ENCODE data around the gene CAPZB. TPM values are rescaled to one million over a fixed set of nuclear protein-coding genes. Genes with fewer than 3 reads are reported as not detected.

The CAPZB gene
- total RNA-seq, 6 experiments from 2014 or later = 565 to 646 (median 603) TPM

DNA sequence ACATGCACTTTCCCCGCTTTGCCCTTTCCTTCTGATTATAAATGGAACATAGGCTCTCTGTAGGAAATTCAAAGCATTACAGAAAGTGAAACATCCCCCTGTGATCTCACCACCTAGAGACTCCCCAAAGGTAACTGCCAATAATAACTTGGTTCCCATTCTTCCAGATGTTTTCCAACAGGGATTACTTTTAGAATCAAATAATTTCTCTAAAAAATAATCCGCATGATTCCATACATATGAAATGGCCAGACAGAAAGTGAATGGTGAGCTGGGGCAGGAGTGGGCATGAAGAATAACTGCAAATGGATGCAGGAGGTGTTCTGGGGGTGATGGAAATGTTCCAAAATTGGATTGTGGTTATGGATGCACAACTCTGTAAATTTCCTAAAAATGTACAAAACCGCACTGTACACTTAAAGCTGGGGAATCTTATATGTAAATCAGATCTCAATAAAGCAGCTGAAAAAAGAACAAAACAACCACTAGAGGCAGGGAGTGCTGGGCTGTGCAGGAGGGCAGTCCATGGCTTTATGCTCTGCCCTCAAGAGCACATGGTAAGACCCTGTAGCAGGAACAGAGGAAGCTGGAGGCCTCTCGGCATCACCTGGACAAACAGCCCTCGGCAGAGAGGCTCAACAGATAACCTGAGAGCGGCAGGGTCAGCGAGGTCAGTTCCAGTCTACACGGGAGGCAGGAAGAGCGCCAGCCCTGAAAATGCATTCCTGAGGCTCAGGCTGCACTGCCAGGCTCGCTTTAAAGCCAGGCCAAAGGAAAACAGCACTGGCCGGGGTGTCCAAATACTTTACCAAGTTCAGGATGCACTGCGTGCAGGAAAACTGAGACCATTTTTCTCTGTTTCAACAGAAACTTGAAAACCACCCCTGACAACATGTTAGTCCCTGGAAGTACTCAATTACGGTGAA, 39.7 kb downstream of the CAPZB start:
- peak overlapping the region; percentile 85 for H3K27ac Mint-ChIP-seq
- TF ChIP-seq, protein P1, sequence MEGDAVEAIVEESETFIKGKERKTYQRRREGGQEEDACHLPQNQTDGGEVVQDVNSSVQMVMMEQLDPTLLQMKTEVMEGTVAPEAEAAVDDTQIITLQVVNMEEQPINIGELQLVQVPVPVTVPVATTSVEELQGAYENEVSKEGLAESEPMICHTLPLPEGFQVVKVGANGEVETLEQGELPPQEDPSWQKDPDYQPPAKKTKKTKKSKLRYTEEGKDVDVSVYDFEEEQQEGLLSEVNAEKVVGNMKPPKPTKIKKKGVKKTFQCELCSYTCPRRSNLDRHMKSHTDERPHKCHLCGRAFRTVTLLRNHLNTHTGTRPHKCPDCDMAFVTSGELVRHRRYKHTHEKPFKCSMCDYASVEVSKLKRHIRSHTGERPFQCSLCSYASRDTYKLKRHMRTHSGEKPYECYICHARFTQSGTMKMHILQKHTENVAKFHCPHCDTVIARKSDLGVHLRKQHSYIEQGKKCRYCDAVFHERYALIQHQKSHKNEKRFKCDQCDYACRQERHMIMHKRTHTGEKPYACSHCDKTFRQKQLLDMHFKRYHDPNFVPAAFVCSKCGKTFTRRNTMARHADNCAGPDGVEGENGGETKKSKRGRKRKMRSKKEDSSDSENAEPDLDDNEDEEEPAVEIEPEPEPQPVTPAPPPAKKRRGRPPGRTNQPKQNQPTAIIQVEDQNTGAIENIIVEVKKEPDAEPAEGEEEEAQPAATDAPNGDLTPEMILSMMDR (IDR thresholded peaks at IDR 0.05) = peak; percentile 63
- H3K9me3 Mint-ChIP-seq = no peaks in the 10 kb centered on the region
- peaks cover 94% of the 10 kb centered on the region for H3K4me1 Mint-ChIP-seq (ENCODE audit: low read depth)
- peak overlapping the region; percentile 58 for H3K4me3 Mint-ChIP-seq
- H3K36me3 Mint-ChIP-seq (ENCODE audit: low read depth) = peaks cover 13% of the 10 kb centered on the region
- DNase-seq = no peak
- peaks cover under 1% of the 10 kb centered on the region for H3K27me3 Mint-ChIP-seq (ENCODE audit: insufficient read depth)

DNA sequence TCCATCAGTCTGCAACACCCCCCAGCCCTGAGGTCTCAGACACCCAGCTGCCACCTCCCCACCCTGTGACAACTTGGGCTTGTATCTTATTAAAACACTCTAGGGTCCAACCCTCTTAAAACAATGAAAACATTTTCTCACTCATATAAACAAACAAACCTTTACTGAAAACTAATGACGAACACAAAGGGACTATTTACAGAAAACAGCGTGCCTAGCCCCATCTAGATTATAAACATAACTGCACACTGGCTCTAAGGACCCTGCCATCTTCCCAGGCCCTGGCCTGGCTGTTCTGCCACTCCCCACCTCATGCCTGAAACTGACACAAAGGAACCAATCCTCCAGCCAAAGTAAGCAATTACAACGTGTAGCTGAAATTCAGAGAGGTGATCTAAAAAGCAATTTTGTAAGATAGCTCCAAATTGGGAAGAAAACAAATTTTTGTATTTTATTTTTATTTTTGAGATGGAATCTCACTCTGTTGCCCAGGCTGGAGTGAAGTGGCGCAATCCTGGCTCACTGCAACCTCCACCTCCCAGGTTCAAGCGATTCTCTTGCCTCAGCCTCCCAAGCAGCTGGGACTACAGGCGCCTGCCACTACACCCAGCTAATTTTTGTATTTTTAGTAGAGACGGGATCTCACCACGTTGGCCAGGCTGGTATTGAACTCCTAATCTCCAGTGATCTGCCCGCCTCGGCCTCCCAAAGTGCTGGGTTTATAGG, 40.9 kb downstream of the CAPZB start:
- TF ChIP-seq, protein P1 (IDR thresholded peaks at IDR 0.05) = no peak
- H3K27ac Mint-ChIP-seq = peak overlapping the region; percentile 85
- H3K4me3 Mint-ChIP-seq = no peak overlapping the region
- H3K36me3 Mint-ChIP-seq (ENCODE audit: low read depth) = peaks cover 16% of the 10 kb centered on the region
- H3K9me3 Mint-ChIP-seq = no peaks in the 10 kb centered on the region
- peaks cover 94% of the 10 kb centered on the region for H3K4me1 Mint-ChIP-seq (ENCODE audit: low read depth)
- no peak for DNase-seq
- peaks cover 3% of the 10 kb centered on the region for H3K27me3 Mint-ChIP-seq (ENCODE audit: insufficient read depth)

DNA sequence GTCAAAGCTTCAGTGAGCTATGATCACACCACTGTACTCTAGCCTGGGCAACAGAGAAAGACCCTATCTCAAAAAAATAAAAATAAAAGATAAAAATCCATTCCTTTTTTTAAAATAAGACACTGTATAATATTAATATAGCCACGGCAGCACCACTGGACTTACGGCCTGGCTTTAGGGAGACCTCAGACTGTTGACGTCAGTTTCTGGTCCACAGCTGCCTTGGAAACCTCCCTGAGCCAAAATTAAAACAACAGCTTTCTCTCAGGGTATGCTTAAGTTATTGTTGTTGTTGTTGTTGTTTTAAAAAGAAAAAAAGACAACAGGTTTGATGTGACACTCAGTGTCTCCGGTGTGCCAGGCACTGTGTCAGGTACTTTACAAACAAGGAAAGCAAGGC, 42.0 kb downstream of the CAPZB start:
- Mint-ChIP-seq H3K36me3 (ENCODE audit: low read depth) (peaks cover 18% of the 10 kb centered on the region), H3K9me3 (no peaks in the 10 kb centered on the region), H3K27ac (peak overlapping the region; percentile 81), H3K27me3 (ENCODE audit: insufficient read depth) (peaks cover 3% of the 10 kb centered on the region; the same call in 1 of the 2 replicates), H3K4me3 (no peak overlapping the region), H3K4me1 (ENCODE audit: low read depth) (peaks cover 94% of the 10 kb centered on the region)
- DNase-seq = no peak
- TF ChIP-seq, protein P1 (IDR thresholded peaks at IDR 0.05) = no peak

DNA sequence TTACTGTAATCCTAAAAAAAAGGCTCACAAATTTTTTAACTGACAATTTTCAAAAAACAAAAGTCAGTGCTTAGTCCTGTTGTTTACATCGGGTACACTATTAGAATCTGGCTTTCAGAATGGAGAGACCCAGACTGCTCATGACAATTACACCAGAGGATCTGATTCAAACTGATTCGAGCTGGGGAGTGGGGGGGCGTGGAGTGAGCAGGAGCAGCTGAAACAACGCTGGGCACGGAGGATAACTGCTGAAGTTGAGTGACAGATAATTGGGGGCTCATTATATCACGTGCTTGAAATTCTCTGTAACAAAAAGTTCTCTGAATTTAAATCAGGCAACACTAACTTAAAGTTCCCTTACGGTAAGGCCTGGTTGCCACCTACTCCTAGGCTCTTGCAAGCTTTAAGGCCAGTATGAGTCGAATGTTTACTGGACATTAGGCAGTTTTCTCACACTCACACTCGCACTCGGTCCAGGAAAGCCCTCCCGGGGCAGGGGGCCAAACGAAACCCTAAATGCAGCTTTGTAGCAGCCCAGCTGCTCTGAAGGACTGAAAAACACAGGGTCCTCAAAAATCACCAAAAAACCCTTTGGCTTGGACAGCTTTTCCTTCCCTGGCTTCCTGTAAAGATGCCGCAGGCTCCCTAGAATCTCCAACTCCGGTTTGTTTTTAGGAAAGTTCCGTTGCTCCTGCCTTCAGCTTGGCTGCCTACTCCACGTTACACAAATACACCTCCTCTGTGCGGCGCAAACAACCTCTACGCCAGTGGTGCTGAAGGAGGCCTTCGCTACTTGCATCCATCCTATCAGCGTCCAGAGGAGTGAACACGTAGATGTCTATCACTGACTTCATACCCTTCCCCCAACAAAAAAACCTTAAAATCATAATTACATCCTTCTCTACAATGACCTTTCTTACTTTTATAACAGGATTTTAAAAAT, 42.9 kb downstream of the CAPZB start:
- peaks cover 27% of the 10 kb centered on the region for H3K36me3 Mint-ChIP-seq (ENCODE audit: low read depth)
- TF ChIP-seq, protein P1 (IDR thresholded peaks at IDR 0.05) = no peak
- DNase-seq = no peak
- peaks cover 94% of the 10 kb centered on the region for H3K4me1 Mint-ChIP-seq (ENCODE audit: low read depth)
- peak overlapping the region; percentile 81 for H3K27ac Mint-ChIP-seq
- no peaks in the 10 kb centered on the region for H3K9me3 Mint-ChIP-seq
- H3K27me3 Mint-ChIP-seq (ENCODE audit: insufficient read depth) = peaks cover 3% of the 10 kb centered on the region; the same call in 1 of the 2 replicates
- H3K4me3 Mint-ChIP-seq = peak overlapping the region; percentile 49

Measured in HFFc6 (cell line).